Right lobe of liver (tissue), 4 donors: ENCODE results near the gene UNC80.

Source experiments
- CTCF ChIP-seq, 4 donors: fragments of 200-600 bp in 3 of 4; fragments of 450-650 bp in 1 of 4; IDR thresholded peaks; one replicate each; pipeline versions ENCODE4 v1.5.1 to v1.8.0; 2016 to 2022; ENCODE audit warnings: antibody characterized with exemption in 4 of 4, mild to moderate bottlenecking in 2 of 4
- POLR2A ChIP-seq: fragments of 450-650 bp; IDR thresholded peaks from one replicate; pipeline ENCODE4 v1.6.1; 2017; ENCODE audit warnings: antibody characterized with exemption, mild to moderate bottlenecking
- donor health status: DM: no; HTN: no; CAD: no.
- donor health status: DM: no; HTN: no; CAD: no.
- donor health status: DM: no; HTN: yes; CAD: no.

- no peak for TF ChIP-seq CTCF (IDR thresholded peaks at IDR 0.05)
- TF ChIP-seq POLR2A = no peak
These were observed 18.6 kb downstream of the UNC80 start for GRCh38 chr2:209790066-209790728.
